Inferior parietal cortex (tissue), 1 donor: ENCODE measurements around the gene TNRC18.

Experiments
- DNase-seq: peaks from one replicate; pipeline ENCODE4 v3.0.0-alpha.2; 2016; ENCODE audit errors: extremely low spot score

TNRC18 gene

DNA sequence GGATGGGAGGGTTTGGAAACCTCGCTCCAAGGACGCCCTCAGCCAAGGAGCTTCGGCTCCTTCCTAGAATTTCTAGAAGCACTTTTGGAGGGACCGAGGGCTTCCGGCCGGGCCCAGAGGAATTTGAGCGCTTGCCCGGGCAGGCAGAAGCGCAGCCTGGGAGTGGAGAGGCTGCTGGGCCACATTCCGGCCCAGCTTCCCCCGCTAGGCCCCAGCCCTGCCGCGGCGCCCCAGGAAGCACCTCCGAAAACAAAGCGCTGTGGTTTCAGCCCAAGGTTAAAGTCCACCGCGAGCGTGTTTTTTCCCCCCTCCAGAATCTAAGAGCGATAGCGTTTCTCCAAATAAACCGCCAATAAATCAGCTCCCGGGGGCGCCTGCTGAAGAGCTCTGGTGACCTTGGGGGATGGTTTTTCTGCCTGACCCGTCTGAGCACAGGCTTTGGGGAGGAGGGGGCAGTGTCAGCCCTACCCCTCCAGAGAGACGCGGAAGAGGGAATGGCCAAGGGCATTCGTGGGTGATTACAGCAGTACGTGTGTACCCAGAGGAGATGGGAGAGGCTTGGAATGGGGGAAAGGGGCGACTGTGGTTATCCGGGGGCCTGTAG, 5.7 kb upstream of the TNRC18 start:
- DNase-seq: no peak

DNA sequence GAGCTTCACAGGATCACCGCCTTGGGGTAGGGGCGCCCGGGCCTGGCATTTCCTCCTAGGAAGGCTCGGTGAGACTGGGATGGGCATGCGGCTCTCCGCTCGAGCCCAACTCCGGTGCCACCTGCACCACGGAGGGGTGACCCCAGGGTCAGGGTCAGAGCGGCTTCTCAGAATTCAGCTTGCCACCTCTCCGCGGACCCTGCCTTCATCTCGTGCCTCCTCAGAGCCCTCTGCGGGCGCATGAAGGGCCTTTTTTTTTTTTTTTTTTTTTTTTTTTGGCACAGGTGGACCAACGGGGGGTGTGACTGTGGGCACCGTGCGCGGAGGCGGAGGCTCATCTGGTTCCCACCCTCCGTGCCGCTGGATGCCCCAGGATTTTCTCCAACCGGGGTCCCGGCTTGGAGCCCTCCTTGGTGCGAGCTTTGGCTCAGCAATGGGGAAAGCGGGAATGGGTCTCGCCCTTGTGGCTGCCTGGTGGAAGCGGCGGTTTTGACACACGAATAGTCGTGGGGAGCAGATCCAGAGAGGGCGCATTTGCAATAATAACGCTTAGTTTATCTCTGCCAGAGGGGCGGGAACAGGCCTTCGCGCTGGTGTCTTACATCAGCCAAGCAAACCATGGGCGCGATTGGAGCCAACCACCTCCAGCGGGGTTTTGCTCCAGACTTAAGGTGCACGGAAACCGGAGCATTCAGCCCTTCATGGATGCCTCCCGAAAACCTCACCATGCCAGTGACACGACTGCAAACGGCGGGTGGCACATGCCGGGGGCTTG, 5.0 kb upstream of the TNRC18 start:
- DNase-seq: peak; percentile 71

- DNase-seq: peak; percentile 49
These were observed 2.5 kb upstream of the TNRC18 start for GRCh38 chr7:5426226-5426475.

DNA sequence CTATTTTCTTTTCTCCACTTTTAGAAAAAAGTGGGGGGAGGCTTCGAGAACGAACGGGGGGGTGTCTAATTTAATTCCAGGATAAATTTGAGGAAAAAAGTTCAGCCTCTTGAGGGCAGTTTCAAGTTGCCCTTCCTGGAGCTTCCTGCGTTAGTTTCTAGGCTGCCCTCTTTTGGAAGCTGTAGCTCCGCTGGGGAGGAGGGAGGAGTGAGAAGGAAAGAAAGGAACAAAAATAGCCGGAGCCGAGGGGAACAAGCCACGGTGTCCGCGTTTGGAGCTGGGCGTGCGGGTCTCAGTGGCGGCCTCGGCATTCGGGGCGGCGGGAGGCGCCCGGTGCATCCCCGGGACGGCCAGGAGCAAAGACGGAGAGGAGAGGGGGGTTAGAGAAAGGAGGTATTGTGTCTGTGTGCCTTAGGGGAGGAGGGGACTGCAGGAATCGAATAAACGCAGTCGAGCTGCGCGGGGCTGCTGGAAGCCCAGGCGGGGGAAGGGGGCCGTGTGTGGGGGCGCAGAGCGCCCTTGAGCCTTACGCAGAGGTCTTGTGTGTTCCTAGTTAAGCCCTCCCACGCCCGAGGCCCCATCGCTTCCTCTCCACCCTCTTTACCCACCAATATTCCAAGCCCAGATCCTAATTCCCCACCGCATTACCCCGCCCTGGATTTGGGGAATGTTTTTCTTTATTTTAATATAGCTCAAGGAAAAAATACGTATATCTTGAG, 2.0 kb upstream of the TNRC18 start:
- DNase-seq: peak; percentile 90

DNA sequence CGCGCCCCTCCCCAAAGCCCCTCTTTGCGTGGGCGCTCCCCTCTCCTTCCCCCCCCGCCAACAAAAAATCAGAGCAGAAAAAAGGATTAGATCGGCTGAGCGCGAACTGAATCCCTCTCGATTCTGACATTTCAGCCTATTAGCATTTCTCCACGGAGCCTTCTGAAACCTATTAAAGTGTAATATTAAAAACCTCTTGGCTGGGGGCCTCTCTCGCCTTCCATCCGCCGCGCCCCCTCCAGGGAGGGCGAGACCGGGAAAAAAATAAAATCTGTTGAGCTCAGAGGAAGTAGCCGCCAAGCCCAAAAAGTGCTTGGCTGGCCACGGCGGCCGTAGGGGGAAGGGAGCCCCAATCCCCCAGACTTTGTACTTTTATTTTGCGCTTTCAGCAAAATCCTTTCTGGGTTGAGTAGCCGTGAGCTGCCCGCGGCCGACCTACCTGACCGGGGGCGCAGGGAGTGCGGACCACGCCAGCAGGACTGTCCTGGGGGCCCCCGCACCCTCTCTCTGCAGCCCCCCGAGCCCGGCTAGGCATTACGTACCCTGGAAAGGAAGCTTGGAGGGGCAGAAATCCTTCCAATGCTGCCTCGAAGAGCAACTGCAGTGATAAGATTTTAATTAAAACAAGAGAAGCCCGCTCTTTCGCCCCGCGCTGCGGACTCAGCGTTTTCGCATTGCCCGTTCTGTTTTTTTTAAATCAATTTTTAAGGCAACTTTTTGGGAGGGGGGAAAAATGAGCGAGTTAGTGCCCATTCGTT, 1.3 kb upstream of the TNRC18 start:
- DNase-seq: peak; percentile 61

GRCh38 chr7:5423976-5424748, 528 bp upstream of the TNRC18 start:
- peak; percentile 97 for DNase-seq

DNA sequence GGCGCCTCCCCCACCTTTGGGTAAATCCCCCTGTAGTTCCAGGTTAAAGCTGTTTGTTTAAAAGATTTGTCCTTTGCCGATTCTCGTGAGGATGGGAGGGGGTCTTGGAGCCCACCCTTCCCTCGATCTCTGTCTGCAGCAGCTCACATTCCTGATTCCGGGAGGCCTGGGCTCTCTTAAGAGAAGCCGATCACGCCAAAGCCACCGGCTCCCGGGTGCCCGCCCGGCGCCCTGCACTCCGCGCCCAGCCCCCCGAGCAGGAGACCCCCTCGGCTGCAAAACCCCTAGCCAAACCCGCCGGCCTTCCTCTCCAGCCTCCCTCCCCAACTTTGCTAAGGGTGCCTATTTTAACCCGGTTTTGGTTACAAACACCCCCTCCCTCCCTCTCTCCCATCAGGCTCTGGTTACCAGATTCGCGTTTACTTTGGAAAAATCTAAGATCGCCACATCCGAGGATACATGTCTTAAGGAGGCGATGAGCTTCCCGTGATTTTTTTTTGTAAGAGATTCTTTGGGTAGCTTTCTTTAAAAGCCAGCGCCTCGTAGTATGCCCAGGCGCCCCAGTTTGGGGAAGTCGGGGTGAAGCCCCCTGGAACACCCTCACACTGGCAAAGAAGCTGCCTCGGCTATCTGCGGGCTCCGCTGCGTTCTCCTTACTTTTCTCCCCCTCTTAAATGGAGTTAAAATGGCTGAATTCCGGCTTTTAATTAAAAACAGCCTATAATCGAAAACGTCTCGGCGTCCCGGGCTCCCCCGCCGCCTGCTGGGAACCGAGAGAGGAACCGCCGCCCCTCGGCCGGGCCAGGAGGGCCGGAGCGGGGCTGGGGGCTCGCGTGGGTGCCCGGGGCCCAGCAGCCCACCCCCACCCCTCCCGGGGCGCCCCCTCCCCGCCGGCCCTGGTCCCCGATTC, 983 bp downstream of the TNRC18 start:
- DNase-seq: peak; percentile 47

- DNase-seq: peak; percentile 48
These were observed 1.8 kb downstream of the TNRC18 start for GRCh38 chr7:5421714-5422395.

- DNase-seq: no peak
These were observed 2.5 kb downstream of the TNRC18 start for GRCh38 chr7:5420881-5421713.

DNA sequence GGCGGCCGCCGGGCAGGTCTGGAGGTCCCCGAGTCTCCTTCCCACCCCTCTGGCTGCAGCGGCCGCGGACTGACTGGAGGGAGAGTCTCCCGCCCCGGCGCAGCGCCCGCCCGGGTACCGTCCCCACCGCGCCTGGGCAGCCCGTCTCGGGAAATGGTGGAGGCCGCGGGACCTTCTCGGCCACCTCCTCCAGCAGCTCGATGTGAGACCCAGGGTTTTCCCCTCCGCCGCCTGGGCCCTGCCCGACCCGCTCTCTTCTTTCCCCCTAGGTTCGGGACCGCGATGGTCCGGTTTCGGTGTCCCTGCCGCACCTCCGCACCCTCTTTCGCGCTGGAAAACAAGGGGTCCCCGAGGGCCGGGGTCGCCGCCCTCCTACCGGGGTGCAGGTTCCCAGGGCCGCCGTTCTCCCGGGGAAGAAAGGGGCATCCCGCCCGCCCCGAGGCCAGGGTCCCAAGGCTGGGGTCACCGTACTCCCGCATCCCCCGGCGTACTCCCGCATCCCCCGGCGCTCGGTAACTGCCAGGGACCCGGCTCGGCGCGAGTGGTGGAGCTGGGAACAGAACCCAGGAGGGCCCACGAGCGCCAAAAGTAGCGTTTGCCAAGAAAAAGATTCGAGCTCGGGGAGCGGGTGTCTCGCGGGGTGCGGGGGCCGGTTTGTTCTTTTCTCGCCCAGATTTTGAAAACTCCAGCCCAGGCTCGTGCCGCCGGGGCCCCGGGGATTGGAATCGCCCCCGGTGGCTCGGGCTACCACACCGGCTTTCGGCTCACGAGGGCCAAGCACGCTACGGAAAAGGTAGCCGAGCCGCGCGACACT, 3.4 kb downstream of the TNRC18 start:
- peak; percentile 37 for DNase-seq

- DNase-seq: no peak
These were observed 4.0 kb downstream of the TNRC18 start for GRCh38 chr7:5419539-5420066.

DNA sequence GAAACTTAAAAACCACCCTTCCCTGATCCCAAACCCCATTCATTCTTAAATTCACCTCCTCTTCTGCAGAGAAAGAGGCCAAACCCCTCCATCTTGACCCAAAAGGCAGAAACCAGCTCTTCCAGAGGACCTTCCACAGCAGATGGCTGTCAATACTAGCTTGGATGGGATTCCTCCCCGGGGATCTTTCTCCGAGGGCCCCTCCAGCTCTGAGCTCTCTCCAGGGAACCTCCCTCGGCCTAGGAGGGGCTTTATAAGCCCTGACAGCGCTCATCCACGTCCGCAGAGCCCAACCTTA, 5.4 kb downstream of the TNRC18 start:
- no peak for DNase-seq

- DNase-seq: no peak
These were observed 6.2 kb downstream of the TNRC18 start for GRCh38 chr7:5417106-5418071.

DNA sequence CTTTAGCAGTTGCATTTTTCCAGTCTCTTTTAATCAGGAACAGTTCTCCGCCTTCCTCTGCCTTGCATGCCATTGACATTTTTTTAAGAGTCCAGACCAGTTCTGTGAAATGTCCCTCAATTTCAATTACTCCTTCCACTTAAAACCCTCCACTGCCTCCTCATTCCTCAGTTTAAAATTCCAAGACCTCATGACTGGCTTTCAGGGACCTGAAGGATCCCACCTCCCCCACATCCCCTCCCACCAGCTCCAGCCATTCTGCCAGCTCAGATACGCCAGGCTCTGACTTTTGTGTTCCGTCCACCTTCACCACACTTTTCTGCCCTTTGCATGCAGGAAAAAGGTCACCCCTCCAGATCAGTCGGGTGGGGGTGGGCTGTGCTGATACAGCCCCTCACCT, 8.7 kb downstream of the TNRC18 start:
- DNase-seq: no peak

GRCh38 chr7:5413449-5413786, 10.2 kb downstream of the TNRC18 start:
- no peak for DNase-seq

- DNase-seq: no peak
These were observed 14.9 kb downstream of the TNRC18 start for GRCh38 chr7:5408777-5409176.
